HG02884 (cell line): ENCODE results near the gene ATP2C2.

ENCODE experiments used
- ATAC-seq: cut with Tn5 transposase; IDR thresholded peaks from one replicate; pipeline ENCODE4 v1.9.1; 2021; ENCODE audit warnings: mild to moderate bottlenecking, moderate library complexity; ENCODE audit not compliant: unreplicated experiment

ATP2C2 gene

GRCh38 chr16:84509032-84509950, 141.0 kb downstream of the ATP2C2 start:
- no peak for ATAC-seq

- no peak for ATAC-seq
Observed at GRCh38 chr16:84511180-84511800, 143.0 kb downstream of the ATP2C2 start.

DNA sequence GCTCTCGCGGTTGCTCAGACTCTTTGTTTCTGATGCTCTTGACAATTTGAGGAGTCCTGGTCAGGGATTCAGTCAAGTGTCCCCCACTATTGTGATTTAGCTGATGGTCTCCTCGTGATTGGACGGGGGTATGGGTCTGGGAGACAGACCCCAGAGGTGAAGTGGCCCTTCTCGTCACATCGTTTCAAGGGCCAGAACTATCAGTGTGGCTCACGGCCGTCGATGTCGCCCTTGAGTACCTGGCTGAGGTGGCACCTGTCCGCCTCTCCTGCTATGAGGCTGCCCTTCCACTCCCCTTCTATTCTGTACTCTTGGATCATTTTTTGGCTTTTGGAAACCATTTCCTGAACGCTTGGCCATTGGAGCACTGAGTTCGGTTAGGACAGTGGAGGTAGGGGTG, 143.5 kb downstream of the ATP2C2 start:
- ATAC-seq = no peak

DNA sequence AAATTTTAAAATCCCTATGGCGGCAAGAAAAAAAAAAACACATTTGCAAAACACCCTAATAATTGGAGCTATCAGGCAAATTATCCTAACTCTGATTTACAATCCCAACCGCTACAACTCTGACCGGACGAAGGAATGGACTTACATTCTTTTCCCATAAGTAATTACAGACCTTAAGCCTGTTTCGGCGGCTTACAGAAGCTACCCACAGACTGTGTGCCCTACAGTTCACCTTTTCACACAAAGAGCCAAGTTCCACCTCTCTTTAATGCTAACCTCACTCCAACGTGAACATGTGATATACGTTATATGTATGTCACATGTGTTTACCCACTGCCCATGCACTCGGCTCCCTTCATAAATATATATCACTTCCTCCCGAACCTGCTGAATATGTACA, 144.8 kb downstream of the ATP2C2 start:
- no peak for ATAC-seq

DNA sequence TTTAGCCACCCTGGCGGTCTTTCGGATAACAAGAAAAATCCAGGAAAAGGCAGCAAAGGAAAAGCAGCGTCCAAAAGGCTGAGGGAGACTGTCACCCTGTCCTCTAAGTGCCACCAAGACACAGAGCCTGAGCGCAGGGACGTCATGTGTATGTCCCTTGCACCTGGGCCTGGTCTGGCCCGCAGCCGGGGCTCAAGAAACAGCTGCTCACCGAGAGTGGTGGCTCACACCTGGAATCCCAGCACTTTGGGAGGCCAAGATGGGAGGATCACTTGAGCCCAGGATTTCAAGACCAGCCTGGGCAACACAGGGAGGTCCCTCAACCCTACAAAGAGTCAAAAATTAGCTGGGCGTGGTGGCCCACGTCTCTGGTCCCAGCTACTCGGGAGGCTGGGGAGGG, 145.3 kb downstream of the ATP2C2 start:
- no peak for ATAC-seq
